GM12878 (cell line): ENCODE measurements around the gene SWI5. TPM values are rescaled to one million over a fixed set of nuclear protein-coding genes. Genes with fewer than 3 reads are reported as not detected.
A peak's percentile ranks its signal among the peaks of the same experiment; 100 is the strongest.

Experiments
- ASH2L ChIP-seq: fragments of 300-600, 200-600 bp; sonication (generic); IDR thresholded peaks from 2 replicates; pipeline ENCODE4 v1.6.1; 2017; ENCODE audit warnings: low read depth, mild to moderate bottlenecking, borderline replicate concordance
- BHLHE40 ChIP-seq, 2 experiments: fragments of 450-650 bp in 1 of 2; IDR thresholded peaks; 2 replicates each; pipeline ENCODE4 v1.6.1; 2011 to 2017; ENCODE audit warnings: low read depth in 2 of 2, borderline replicate concordance in 1 of 2, improper control_type of control experiment in 1 of 2, low read length in 1 of 2, mild to moderate bottlenecking in 1 of 2
- CHD1 ChIP-seq: IDR thresholded peaks from 2 replicates; pipeline ENCODE4 v1.6.1; 2012; ENCODE audit warnings: low read depth, low read length, improper control_type of control experiment
- CHD4 ChIP-seq: fragments of 200-600 bp; sonication (generic); IDR thresholded peaks from 2 replicates; pipeline ENCODE4 v1.6.1; 2016; ENCODE audit warnings: mild to moderate bottlenecking
- EED ChIP-seq: sonication (generic); IDR thresholded peaks from 2 replicates; pipeline ENCODE4 v1.6.1; 2016; ENCODE audit warnings: antibody characterized with exemption, low read depth
- GATAD2B ChIP-seq: fragments of 450-650 bp; conservative IDR thresholded peaks from 2 replicates; pipeline ENCODE4 v1.6.1; 2017; ENCODE audit warnings: low read depth, mild to moderate bottlenecking, moderate library complexity
- HDAC2 ChIP-seq: fragments of 200-600 bp; sonication (generic); IDR thresholded peaks from 2 replicates; pipeline ENCODE4 v1.6.1; 2017
- HDAC6 ChIP-seq: fragments of 200-600 bp; sonication (generic); IDR thresholded peaks from one replicate; pipeline ENCODE4 v1.8.0; 2017; ENCODE audit warnings: antibody characterized with exemption; ENCODE audit not compliant: unreplicated experiment
- KLF5 ChIP-seq: fragments of 450-650 bp; IDR thresholded peaks from 2 replicates; pipeline ENCODE4 v1.6.1; 2014; ENCODE audit warnings: mild to moderate bottlenecking; ENCODE audit not compliant: partially characterized antibody
- MEF2B ChIP-seq: fragments of 450-650 bp; IDR thresholded peaks from 2 replicates; pipeline ENCODE4 v1.6.1; 2018; ENCODE audit warnings: mild to moderate bottlenecking, moderate library complexity; ENCODE audit not compliant: partially characterized antibody, poor library complexity, severe bottlenecking
- NR2C1 ChIP-seq: fragments of 450-650 bp; IDR thresholded peaks from 2 replicates; pipeline ENCODE4 v1.6.1; 2017; ENCODE audit warnings: antibody characterized with exemption, mild to moderate bottlenecking, moderate library complexity
- NRF1 ChIP-seq: conservative IDR thresholded peaks from 2 replicates; pipeline ENCODE4 v1.6.1; 2011; ENCODE audit warnings: mild to moderate bottlenecking, low read depth, low read length, improper control_type of control experiment
- POLR2A ChIP-seq: IDR thresholded peaks from 2 replicates; pipeline ENCODE4 v1.6.1; 2011; ENCODE audit warnings: low read depth, mild to moderate bottlenecking, low read length
- POLR2AphosphoS2 ChIP-seq: IDR thresholded peaks from 2 replicates; pipeline ENCODE4 v1.6.1; 2011; ENCODE audit warnings: low read depth, mild to moderate bottlenecking, low read length, improper control_type of control experiment, moderate library complexity
- POU2F2 ChIP-seq: IDR thresholded peaks from 3 replicates; pipeline ENCODE4 v1.6.1; 2011; ENCODE audit warnings: low read depth, mild to moderate bottlenecking, low read length, borderline replicate concordance
- RAD51 ChIP-seq: fragments of 450-650 bp; IDR thresholded peaks from 2 replicates; pipeline ENCODE4 v1.6.1; 2016; ENCODE audit warnings: moderate library complexity, mild to moderate bottlenecking, inconsistent platforms
- SP1 ChIP-seq: IDR thresholded peaks from one replicate; pipeline ENCODE4 v1.6.1; 2011; ENCODE audit warnings: low read depth, low read length
- STAT3 ChIP-seq: IDR thresholded peaks from 2 replicates; pipeline ENCODE4 v1.6.1; 2011; ENCODE audit warnings: low read depth, low read length, improper control_type of control experiment
- SUPT20H ChIP-seq: IDR thresholded peaks from 2 replicates; pipeline ENCODE4 v1.6.1; 2011; ENCODE audit warnings: low read depth, mild to moderate bottlenecking, low read length, moderate library complexity, borderline replicate concordance; ENCODE audit not compliant: control insufficient read depth
- TAF1 ChIP-seq: IDR thresholded peaks from 2 replicates; pipeline ENCODE4 v1.6.1; 2011; ENCODE audit warnings: mild to moderate bottlenecking, low read depth, low read length, borderline replicate concordance
- WRNIP1 ChIP-seq: IDR thresholded peaks from 2 replicates; pipeline ENCODE4 v1.6.1; 2011; ENCODE audit warnings: low read depth, low read length, improper control_type of control experiment, borderline replicate concordance
- YY1 ChIP-seq: IDR thresholded peaks from 2 replicates; pipeline ENCODE4 v1.6.1; 2011; ENCODE audit warnings: low read depth, mild to moderate bottlenecking, low read length
- ZNF217 ChIP-seq: fragments of 450-650 bp; IDR thresholded peaks from 2 replicates; pipeline ENCODE4 v1.6.1; 2017; ENCODE audit warnings: antibody characterized with exemption, mild to moderate bottlenecking
- polyA plus RNA-seq, 11 experiments: library from polyadenylated mRNA; depleted of rRNA in 4 of 11; unstranded in 6 of 11; stranded (reverse) in 5 of 11; fragments of >200 nt; fragmentation: Nextera tagmentation in 4 of 11; fragmentation: Illumina TruSeq in 1 of 11; extraction: Ambion mirVana in 4 of 11; extraction: Trizol in 1 of 11; gene quantifications; 1 replicate in 1 of 11; 2 replicates in 10 of 11; pipeline versions ENCODE4 v1.2.1 to v1.2.3, GENCODE V29; 2011 to 2016; ENCODE audit warnings: inconsistent platforms in 2 of 11, missing spikeins in 2 of 11, low read depth in 1 of 11
- total RNA-seq, 4 experiments: library from RNA; depleted of rRNA in 3 of 4; stranded (reverse); fragments of >200 nt in 3 of 4; fragmentation: Illumina TruSeq in 1 of 4; extraction: Trizol in 1 of 4; gene quantifications; 2 replicates each; pipeline versions ENCODE4 v1.2.1 to v1.2.3, GENCODE V29; 2013 to 2021
- TF ChIP-seq, protein P1 (sequence below): IDR thresholded peaks from 2 replicates; pipeline ENCODE4 v1.6.1; 2011; ENCODE audit warnings: borderline replicate concordance, low read depth, mild to moderate bottlenecking, moderate library complexity, mixed read lengths, low read length; ENCODE audit not compliant: insufficient read depth; ENCODE audit errors: extremely low read length
- TF ChIP-seq, protein P2 (sequence below): fragments of 450-650 bp; IDR thresholded peaks from 2 replicates; pipeline ENCODE4 v1.6.1; 2017; ENCODE audit warnings: mild to moderate bottlenecking, moderate library complexity
- TF ChIP-seq, protein P3 (sequence below): fragments of 450-650 bp; conservative IDR thresholded peaks from 2 replicates; pipeline ENCODE4 v1.6.1; 2017; ENCODE audit warnings: mild to moderate bottlenecking, moderate library complexity

SWI5 gene
- total and polyA plus RNA-seq, 10 of the 15 experiments (the other 5 are each of a cell fraction or from before 2014, with no cell fraction given) = 13.3 to 36.2 (median 18.1) TPM

DNA sequence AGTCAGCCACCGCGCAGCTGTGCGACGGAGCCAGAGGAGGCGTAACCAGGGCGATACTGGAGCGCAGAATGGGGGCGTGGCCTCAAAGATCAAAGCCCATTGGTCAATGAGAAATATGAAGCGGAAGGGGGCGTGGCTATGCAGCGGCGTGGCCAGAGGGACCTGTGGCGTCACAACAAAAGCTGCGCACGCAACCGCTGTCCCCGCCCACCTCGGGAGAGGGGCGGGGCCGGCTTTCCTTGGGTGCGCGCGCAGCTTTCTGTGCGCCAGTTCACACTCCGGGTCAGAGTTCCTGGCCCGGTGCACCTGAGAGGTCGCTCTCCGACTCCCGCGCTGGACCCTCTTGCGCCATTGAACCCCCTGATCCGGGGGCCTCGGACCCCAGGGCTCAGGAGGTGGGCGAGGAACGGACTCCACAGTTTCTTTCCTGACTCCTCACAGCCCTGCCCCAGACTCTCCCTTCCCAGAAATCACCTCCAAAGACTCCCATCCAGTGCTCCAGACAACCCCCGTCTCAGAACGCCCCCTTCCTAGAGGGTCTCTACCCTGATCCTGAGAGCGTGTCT is at the start of gene SWI5 (continued):
- TF ChIP-seq WRNIP1 (0 out of 2 replicates have a peak, but pooled peaks have one; percentile 47), POLR2AphosphoS2 (peak; percentile 97), HDAC6 (peak; percentile 80), KLF5 (peak; percentile 65), TAF1 (peak; percentile 92; the same call in 1 of the 2 replicates), SUPT20H (no peak), STAT3 (no peak), HDAC2 (no peak), SP1 (peak; percentile 91), ASH2L (no peak), EED (peak; percentile 32; the same call in 1 of the 2 replicates), POLR2A (peak; percentile 99), CHD1 (no peak), YY1 (peak; percentile 50), ZNF217 (no peak), POU2F2 (peak; percentile 81; the same call in 1 of the 3 replicates), RAD51 (peak; percentile 75), NR2C1 (peak; percentile 89), NRF1 (peak; percentile 78), MEF2B (no peak), GATAD2B (no peak; the same call in 1 of the 2 replicates), CHD4 (no peak), BHLHE40 (IDR thresholded peaks at IDR 0.05; ENCODE audit: borderline replicate concordance in 1 of 2, low read depth in 2 of 2, low read length in 1 of 2) (0 out of 4 replicates have a peak, but pooled peaks of 1 of the 2 experiments have one; percentile 34)
- TF ChIP-seq, protein P1, sequence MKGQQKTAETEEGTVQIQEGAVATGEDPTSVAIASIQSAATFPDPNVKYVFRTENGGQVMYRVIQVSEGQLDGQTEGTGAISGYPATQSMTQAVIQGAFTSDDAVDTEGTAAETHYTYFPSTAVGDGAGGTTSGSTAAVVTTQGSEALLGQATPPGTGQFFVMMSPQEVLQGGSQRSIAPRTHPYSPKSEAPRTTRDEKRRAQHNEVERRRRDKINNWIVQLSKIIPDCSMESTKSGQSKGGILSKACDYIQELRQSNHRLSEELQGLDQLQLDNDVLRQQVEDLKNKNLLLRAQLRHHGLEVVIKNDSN = peak; percentile 23
- TF ChIP-seq, protein P2, sequence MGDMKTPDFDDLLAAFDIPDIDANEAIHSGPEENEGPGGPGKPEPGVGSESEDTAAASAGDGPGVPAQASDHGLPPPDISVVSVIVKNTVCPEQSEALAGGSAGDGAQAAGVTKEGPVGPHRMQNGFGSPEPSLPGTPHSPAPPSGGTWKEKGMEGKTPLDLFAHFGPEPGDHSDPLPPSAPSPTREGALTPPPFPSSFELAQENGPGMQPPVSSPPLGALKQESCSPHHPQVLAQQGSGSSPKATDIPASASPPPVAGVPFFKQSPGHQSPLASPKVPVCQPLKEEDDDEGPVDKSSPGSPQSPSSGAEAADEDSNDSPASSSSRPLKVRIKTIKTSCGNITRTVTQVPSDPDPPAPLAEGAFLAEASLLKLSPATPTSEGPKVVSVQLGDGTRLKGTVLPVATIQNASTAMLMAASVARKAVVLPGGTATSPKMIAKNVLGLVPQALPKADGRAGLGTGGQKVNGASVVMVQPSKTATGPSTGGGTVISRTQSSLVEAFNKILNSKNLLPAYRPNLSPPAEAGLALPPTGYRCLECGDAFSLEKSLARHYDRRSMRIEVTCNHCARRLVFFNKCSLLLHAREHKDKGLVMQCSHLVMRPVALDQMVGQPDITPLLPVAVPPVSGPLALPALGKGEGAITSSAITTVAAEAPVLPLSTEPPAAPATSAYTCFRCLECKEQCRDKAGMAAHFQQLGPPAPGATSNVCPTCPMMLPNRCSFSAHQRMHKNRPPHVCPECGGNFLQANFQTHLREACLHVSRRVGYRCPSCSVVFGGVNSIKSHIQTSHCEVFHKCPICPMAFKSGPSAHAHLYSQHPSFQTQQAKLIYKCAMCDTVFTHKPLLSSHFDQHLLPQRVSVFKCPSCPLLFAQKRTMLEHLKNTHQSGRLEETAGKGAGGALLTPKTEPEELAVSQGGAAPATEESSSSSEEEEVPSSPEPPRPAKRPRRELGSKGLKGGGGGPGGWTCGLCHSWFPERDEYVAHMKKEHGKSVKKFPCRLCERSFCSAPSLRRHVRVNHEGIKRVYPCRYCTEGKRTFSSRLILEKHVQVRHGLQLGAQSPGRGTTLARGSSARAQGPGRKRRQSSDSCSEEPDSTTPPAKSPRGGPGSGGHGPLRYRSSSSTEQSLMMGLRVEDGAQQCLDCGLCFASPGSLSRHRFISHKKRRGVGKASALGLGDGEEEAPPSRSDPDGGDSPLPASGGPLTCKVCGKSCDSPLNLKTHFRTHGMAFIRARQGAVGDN = peak; percentile 84
- TF ChIP-seq, protein P3, sequence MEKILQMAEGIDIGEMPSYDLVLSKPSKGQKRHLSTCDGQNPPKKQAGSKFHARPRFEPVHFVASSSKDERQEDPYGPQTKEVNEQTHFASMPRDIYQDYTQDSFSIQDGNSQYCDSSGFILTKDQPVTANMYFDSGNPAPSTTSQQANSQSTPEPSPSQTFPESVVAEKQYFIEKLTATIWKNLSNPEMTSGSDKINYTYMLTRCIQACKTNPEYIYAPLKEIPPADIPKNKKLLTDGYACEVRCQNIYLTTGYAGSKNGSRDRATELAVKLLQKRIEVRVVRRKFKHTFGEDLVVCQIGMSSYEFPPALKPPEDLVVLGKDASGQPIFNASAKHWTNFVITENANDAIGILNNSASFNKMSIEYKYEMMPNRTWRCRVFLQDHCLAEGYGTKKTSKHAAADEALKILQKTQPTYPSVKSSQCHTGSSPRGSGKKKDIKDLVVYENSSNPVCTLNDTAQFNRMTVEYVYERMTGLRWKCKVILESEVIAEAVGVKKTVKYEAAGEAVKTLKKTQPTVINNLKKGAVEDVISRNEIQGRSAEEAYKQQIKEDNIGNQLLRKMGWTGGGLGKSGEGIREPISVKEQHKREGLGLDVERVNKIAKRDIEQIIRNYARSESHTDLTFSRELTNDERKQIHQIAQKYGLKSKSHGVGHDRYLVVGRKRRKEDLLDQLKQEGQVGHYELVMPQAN = peak; percentile 59
